Stimulated activated CD8-positive, alpha-beta memory T cell treated with anti-CD3 and anti-CD28 coated beads, Interleukin-4, amount 100 ng/mL, for 1 hour (primary cell): Measurements from ENCODE around the gene SRPK2.

Experiments used
- DNase-seq, 2 donors: peaks; one replicate each; pipeline ENCODE4 v3.0.0-alpha.2; 2020; ENCODE audit warnings: low read depth in 2 of 2, low spot score in 1 of 2

Gene SRPK2

DNA sequence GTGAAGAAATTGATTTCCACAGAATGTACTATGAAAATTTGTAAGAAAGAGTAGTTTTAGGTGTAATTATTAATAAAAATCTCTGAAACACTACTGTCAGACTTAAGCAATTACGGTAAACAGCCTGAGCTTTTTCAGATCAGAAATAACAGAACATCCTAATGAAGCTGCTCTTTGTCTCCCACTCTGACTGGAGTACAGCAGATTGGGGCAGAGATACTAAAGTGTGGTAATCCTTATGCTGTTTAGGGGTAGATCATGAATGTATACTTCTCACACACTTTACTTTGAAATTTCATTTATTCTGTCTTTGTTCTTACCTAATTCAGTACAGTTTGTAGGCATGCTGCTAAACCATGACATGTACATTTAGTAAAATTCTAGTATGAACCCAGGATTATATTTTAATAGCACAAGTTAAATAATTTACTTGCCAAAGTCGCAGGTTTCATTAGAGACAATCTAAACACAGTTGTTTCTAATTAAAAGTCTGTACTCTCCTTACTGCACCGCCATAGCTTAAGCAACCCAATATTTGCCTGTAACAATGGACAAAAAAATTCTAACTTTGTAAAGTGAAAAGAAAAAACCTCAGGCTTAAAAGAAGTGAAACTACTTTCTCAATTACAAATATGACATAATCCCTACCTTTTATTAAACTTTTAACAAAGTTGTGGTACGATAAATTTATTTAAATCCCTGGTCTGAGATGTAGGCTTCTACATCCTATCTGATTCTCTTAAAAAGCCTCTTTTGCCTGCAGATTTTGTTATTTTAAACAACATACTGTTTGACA, 286.0 kb downstream of the SRPK2 start:
- DNase-seq, result no peak

GRCh38 chr7:105101864-105102263, 286.9 kb downstream of the SRPK2 start:
- no peak for DNase-seq

DNA sequence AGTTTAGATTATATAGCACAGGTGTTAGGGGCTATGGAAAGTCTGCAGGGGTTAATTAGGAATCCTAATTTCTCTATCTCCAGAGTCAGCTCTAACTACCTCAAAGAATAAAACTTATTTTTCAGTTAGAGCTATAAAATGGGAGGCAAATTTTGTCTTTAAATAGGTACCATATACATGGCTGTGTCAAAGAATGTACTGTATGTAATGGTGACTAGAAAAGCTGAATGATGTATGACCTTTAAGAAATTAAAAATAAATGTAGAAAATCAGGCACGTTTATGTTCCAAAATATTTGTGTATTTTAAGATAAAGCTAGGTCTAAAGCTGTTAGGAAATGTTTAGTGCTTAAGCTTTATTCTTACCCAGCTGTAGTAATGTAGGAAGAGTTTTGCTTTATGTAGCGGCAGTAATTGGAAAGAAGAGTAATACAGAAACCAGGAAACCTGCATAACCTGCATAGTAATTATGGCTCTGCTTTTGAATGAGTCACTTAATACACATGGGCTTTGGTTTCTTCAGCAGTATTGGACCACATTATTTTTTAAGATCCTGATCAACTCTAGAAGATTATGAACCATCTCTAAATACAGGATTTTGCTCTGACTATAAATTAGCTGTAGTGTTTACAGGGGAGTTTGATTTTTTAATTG, 289.7 kb downstream of the SRPK2 start:
- DNase-seq, result no peak

GRCh38 chr7:105097619-105098018, 291.1 kb downstream of the SRPK2 start:
- no peak for DNase-seq

DNA sequence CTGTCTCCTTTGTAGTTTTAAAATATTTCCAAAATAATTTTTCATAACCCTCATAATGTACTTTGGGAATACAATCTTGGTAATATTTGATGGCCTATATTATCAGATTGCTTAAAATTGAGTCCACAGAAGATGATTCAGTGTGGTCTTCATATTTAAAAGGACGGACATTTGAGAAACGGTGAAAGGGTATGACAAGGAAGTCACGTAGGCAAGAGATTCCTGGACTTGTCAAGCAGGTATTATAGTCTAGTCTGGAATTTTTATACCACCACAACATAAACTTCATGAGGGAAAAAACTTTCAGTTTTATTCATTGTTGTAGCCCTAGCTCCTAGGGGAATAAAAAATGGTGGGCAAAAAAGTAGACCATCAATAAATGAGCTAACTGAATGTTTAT, 292.4 kb downstream of the SRPK2 start:
- no peak for DNase-seq

DNA sequence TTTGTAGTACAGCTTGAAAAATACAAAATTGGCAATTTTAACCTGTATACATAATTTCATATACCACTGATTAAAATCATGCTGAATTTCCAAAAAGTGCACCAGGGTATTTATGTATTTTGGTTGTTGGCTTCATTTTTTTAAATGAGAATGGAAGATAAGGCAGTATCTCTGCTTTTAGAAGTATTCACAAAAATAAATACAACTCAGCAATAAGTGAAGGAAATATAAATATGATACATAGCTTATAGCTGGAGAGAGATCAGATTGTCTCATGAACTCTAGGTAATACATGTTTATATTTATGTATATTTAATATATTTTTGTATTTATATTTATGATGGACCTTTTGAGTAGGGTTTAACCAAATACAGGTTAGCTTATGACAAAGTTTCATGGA, 293.8 kb downstream of the SRPK2 start:
- no peak for DNase-seq

- no peak for DNase-seq
These were observed 300.3 kb downstream of the SRPK2 start for GRCh38 chr7:105088456-105088855.

GRCh38 chr7:105087981-105088380, 300.7 kb downstream of the SRPK2 start:
- DNase-seq, result no peak

DNA sequence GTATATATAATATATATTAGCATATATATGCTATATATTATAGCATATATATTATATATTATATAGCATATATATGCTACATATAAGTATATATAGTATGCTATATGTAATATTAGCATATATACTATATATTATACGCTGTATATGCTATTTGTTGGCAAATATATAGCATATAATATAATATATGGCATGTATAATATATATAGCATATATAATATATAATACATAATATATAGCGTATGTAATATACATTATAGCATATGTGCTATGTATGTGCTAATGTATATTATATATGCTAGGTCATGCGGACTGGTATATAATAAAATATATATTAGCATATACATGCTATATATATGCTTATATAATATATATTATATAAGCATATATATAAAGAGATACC, 301.9 kb downstream of the SRPK2 start:
- no peak for DNase-seq

- DNase-seq, result no peak
These were observed 304.1 kb downstream of the SRPK2 start for GRCh38 chr7:105084581-105084980.

DNA sequence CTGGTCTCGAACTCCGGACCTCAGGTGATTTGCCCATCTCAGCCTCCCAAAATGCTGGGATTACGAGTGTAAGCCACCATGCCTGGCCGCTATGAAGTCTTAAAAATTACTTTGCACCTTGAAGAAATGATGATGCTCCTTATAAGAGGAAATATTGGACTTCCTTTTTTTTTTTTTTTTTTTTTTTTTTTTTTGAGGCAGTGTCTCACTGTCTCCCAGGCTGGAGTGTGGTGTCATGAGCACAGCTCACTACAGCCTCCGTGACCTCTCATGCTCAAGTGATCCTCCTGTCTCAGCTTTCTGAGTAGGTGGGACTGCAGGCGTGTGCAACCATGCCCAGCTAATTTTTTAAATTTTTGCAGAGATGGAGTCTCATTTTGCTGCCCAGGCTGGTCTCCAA, 309.4 kb downstream of the SRPK2 start:
- DNase-seq, result no peak

GRCh38 chr7:105073143-105073542, 315.6 kb downstream of the SRPK2 start:
- no peak for DNase-seq

- DNase-seq, result no peak
These were observed 319.8 kb downstream of the SRPK2 start for GRCh38 chr7:105068886-105069285.

DNA sequence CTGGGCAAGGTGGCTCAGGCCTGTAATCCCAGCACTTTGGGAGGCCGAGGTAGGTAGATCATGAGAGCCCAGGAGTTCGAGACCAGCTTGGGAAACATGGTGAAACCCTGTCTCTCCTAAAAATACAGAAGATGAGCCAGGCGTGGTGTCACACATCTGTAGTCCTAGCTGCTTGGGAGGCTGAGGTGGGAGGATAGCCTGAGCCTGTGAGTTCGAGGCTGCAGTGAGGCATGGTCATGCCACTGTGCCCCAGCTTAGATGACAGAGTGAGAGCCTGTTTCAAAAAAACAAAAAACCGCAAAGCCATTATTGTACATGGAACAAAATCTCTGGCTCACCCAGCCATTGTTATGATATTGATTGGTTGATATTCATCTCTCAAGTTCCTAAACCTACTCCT, 321.0 kb downstream of the SRPK2 start:
- no peak for DNase-seq
